GM23338 (cell line): ENCODE measurements around the gene SUCLG2. TPM values are rescaled to one million over a fixed set of nuclear protein-coding genes. Genes with fewer than 3 reads are reported as not detected.

Source experiments
- ATAC-seq: fragments of 200-7000 bp; cut with Tn5 transposase; 3 replicates; pipeline ENCODE4 v1.9.1; 2020
- DNase-seq: peaks from one replicate; pipeline ENCODE4 v3.0.0-alpha.2; 2015; ENCODE audit warnings: low spot score
- H2AFZ ChIP-seq: fragments of 200-600 bp; sonication (generic); 2 replicates; pipeline ENCODE4 v1.8.0; 2016; ENCODE audit warnings: antibody characterized with exemption, mild to moderate bottlenecking, moderate library complexity
- H3F3A ChIP-seq: fragments of 200-600 bp; sonication (generic); replicated peaks from 2 replicates; pipeline ENCODE4 v1.8.0; 2017; ENCODE audit warnings: antibody characterized with exemption, mixed run types, low read depth
- H3K27ac ChIP-seq: fragments of 200-600 bp; sonication (generic); 2 replicates; pipeline ENCODE4 v1.6.1; 2016; ENCODE audit warnings: low read depth
- H3K27me3 ChIP-seq: fragments of 200-600 bp; sonication (generic); 2 replicates; pipeline ENCODE4 v1.8.0; 2016; ENCODE audit warnings: mild to moderate bottlenecking, mixed run types, moderate library complexity; ENCODE audit not compliant: insufficient read depth
- H3K36me3 ChIP-seq: fragments of 200-600 bp; sonication (generic); 2 replicates; pipeline ENCODE4 v1.8.0; 2016; ENCODE audit warnings: mild to moderate bottlenecking; ENCODE audit not compliant: insufficient read depth
- H3K4me1 ChIP-seq: fragments of 200-600 bp; sonication (generic); 2 replicates; pipeline ENCODE4 v1.8.0; 2016; ENCODE audit warnings: mild to moderate bottlenecking, moderate library complexity; ENCODE audit not compliant: insufficient read depth
- H3K4me2 ChIP-seq: fragments of 200-600 bp; sonication (generic); 2 replicates; pipeline ENCODE4 v1.7.1; 2017; ENCODE audit warnings: mixed run types
- H3K4me3 ChIP-seq: fragments of 200-600 bp; sonication (generic); 2 replicates; pipeline ENCODE4 v1.6.1; 2016; ENCODE audit warnings: mixed run types
- H3K79me2 ChIP-seq: fragments of 200-600 bp; sonication (generic); replicated peaks from 2 replicates; pipeline ENCODE4 v1.8.0; 2017; ENCODE audit warnings: mild to moderate bottlenecking; ENCODE audit not compliant: insufficient read depth
- H3K9me2 ChIP-seq: fragments of 200-600 bp; sonication (generic); 2 replicates; pipeline ENCODE4 v1.8.0; 2017; ENCODE audit not compliant: insufficient read depth
- H4K20me1 ChIP-seq: fragments of 200-600 bp; sonication (generic); replicated peaks from 2 replicates; pipeline ENCODE4 v1.8.0; 2017; ENCODE audit warnings: mild to moderate bottlenecking; ENCODE audit not compliant: insufficient read depth
- H3K27ac Mint-ChIP-seq: 2 replicates; pipeline ENCODE4 v1.8.0; 2020; ENCODE audit warnings: inconsistent platforms, mild to moderate bottlenecking, moderate library complexity, mixed read lengths
- H3K27me3 Mint-ChIP-seq: 3 replicates; pipeline ENCODE4 v1.8.0; 2022; ENCODE audit warnings: low read depth, mild to moderate bottlenecking, moderate library complexity, mixed read lengths, inconsistent platforms; ENCODE audit not compliant: insufficient read depth, poor library complexity
- H3K36me3 Mint-ChIP-seq: 3 replicates; pipeline ENCODE4 v1.8.0; 2021; ENCODE audit warnings: low read depth, mild to moderate bottlenecking, inconsistent platforms, moderate library complexity, mixed read lengths
- H3K4me1 Mint-ChIP-seq: 3 replicates; pipeline ENCODE4 v1.8.0; 2020; ENCODE audit warnings: mild to moderate bottlenecking, inconsistent platforms, mixed read lengths
- H3K4me3 Mint-ChIP-seq: 3 replicates; pipeline ENCODE4 v1.8.0; 2021; ENCODE audit warnings: moderate library complexity, mild to moderate bottlenecking, inconsistent platforms, mixed read lengths
- H3K9me3 Mint-ChIP-seq: 3 replicates; pipeline ENCODE4 v1.8.0; 2020; ENCODE audit warnings: moderate library complexity, mild to moderate bottlenecking, inconsistent platforms, mixed read lengths
- EZH2 ChIP-seq: fragments of 200-600 bp; sonication (generic); IDR thresholded peaks from one replicate; pipeline ENCODE4 v1.8.0; 2017; ENCODE audit warnings: antibody characterized with exemption, mild to moderate bottlenecking, low read depth; ENCODE audit not compliant: unreplicated experiment
- POLR2AphosphoS5 ChIP-seq: IDR thresholded peaks from 2 replicates; pipeline ENCODE4 v1.6.1; 2016; ENCODE audit warnings: antibody characterized with exemption, low read depth
- ZNF331 ChIP-seq: fragments of 250-450 bp; sonication (Bioruptor Pico); IDR thresholded peaks from 2 replicates; pipeline ENCODE4 v1.5.0; 2020; ENCODE audit warnings: low read depth, mild to moderate bottlenecking, moderate library complexity
- polyA plus RNA-seq: library from polyadenylated mRNA; unstranded; fragments of >200 nt; fragmentation: Nextera tagmentation; extraction: Ambion mirVana; gene quantifications from 2 replicates; pipeline ENCODE4 v1.2.1, GENCODE V29; 2016
- total RNA-seq: library from RNA; depleted of rRNA; stranded (reverse); fragments of >200 nt; shearing (Covaris generic); gene quantifications from 2 replicates; pipeline ENCODE4 v1.2.3, GENCODE V29; 2014
- TF ChIP-seq, protein P1 (sequence below), 2 experiments: fragments of 200-600 bp in 1 of 2; sonication (generic) in 1 of 2; conservative IDR thresholded peaks; 2 replicates each; pipeline versions ENCODE4 v1.5.1 to v1.6.1; 2016 to 2017; ENCODE audit warnings: antibody characterized with exemption in 2 of 2, low read depth in 2 of 2, mild to moderate bottlenecking in 2 of 2, moderate library complexity in 1 of 2
- TF ChIP-seq, protein P2 (sequence below): IDR thresholded peaks from one replicate; pipeline ENCODE4 v1.6.1; 2018; ENCODE audit warnings: antibody characterized with exemption; ENCODE audit not compliant: unreplicated experiment
- TF ChIP-seq, protein P3 (sequence below): fragments of 250-450 bp; sonication (Bioruptor Pico); IDR thresholded peaks from 2 replicates; pipeline ENCODE4 v1.5.0; 2020; ENCODE audit warnings: mild to moderate bottlenecking, moderate library complexity

Gene SUCLG2
- total and polyA plus RNA-seq, 2 experiments from 2014 or later, result 29.3 to 39.0 TPM

DNA sequence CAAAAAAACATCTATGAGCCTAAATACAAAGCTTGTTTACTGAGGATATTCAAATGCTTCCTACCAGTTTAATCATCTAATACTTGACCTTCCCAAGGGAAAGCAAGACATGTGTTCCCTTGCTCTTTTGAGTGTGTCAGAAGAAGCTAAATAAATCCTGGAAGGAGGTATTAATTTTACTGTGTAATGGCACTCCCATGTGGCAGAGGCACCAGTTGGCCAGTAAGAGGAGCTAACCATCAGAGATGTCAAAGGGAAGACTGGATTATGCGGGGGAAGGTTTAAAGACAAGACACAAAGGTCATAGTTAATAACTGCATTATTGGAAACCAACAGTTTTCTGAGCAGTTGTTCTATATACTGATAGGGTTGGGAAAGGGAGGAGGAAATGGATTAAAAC lies 125.1 kb downstream of the SUCLG2 start:
- peaks cover 12% of the 10 kb centered on the region for H3K4me1 Mint-ChIP-seq
- no peaks in the 10 kb centered on the region for H4K20me1 ChIP-seq
- no peaks in the 10 kb centered on the region for H3K4me1 ChIP-seq
- H3K36me3 Mint-ChIP-seq, result peaks cover 7% of the 10 kb centered on the region; the same call in 2 of the 3 replicates
- H3K79me2 ChIP-seq, result no peaks in the 10 kb centered on the region
- H3K9me3 Mint-ChIP-seq, result no peaks in the 10 kb centered on the region
- no peaks in the 10 kb centered on the region for H3K27me3 Mint-ChIP-seq
- ATAC-seq, result no peak
- H3K27me3 ChIP-seq, result no peaks in the 10 kb centered on the region
- no peak overlapping the region for H3K4me2 ChIP-seq
- no peaks in the 10 kb centered on the region for H3F3A ChIP-seq
- no peak overlapping the region for H2AFZ ChIP-seq
- H3K27ac Mint-ChIP-seq, result no peak overlapping the region
- no peaks in the 10 kb centered on the region for H3K36me3 ChIP-seq
- TF ChIP-seq EZH2, result no peak
- TF ChIP-seq, protein P1, sequence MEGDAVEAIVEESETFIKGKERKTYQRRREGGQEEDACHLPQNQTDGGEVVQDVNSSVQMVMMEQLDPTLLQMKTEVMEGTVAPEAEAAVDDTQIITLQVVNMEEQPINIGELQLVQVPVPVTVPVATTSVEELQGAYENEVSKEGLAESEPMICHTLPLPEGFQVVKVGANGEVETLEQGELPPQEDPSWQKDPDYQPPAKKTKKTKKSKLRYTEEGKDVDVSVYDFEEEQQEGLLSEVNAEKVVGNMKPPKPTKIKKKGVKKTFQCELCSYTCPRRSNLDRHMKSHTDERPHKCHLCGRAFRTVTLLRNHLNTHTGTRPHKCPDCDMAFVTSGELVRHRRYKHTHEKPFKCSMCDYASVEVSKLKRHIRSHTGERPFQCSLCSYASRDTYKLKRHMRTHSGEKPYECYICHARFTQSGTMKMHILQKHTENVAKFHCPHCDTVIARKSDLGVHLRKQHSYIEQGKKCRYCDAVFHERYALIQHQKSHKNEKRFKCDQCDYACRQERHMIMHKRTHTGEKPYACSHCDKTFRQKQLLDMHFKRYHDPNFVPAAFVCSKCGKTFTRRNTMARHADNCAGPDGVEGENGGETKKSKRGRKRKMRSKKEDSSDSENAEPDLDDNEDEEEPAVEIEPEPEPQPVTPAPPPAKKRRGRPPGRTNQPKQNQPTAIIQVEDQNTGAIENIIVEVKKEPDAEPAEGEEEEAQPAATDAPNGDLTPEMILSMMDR (conservative IDR thresholded peaks at IDR 0.05; ENCODE audit: low read depth in 2 of 2), result peak; percentile 24 to 41; a peak in 3 of 4 replicates
- DNase-seq, result no peak
- no peak overlapping the region for H3K27ac ChIP-seq
- H3K4me3 Mint-ChIP-seq, result no peak overlapping the region
- no peaks in the 10 kb centered on the region for H3K9me2 ChIP-seq
- no peak overlapping the region for H3K4me3 ChIP-seq

DNA sequence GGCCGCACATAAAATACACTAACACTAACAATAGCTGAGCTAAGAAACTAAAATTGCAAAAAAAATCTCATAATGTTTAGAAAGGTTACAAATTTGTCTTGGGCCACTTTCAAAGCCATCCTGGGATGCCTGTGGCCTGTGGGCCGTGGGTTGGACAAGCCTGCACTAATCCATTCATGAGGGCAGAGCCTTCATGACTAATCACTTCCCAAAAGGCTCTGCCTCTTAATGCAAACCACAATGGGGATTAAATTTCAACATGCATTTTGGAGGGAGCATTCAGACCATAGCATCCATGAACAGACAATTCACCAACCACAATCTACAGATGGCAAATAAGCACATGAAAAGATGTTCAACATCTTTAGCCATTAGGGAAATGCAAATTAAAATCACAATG lies 128.2 kb downstream of the SUCLG2 start:
- Mint-ChIP-seq H3K27ac (0 out of 2 replicates have a peak overlapping the region, but pooled peaks have one; percentile 52), H3K36me3 (peaks cover 7% of the 10 kb centered on the region; the same call in 2 of the 3 replicates), H3K9me3 (no peaks in the 10 kb centered on the region), H3K27me3 (no peaks in the 10 kb centered on the region), H3K4me1 (peaks cover 6% of the 10 kb centered on the region; the same call in 2 of the 3 replicates), H3K4me3 (no peak overlapping the region)
- Histone ChIP-seq H3F3A (no peaks in the 10 kb centered on the region), H3K4me3 (no peak overlapping the region), H3K4me2 (no peak overlapping the region), H3K4me1 (no peaks in the 10 kb centered on the region), H3K9me2 (no peaks in the 10 kb centered on the region), H3K36me3 (no peaks in the 10 kb centered on the region), H2AFZ (no peak overlapping the region), H3K79me2 (no peaks in the 10 kb centered on the region), H4K20me1 (no peaks in the 10 kb centered on the region), H3K27me3 (no peaks in the 10 kb centered on the region), H3K27ac (no peak overlapping the region)
- TF ChIP-seq POLR2AphosphoS5 (no peak), ZNF331 (CRISPR knock-in tag) (no peak)
- TF ChIP-seq, protein P2, sequence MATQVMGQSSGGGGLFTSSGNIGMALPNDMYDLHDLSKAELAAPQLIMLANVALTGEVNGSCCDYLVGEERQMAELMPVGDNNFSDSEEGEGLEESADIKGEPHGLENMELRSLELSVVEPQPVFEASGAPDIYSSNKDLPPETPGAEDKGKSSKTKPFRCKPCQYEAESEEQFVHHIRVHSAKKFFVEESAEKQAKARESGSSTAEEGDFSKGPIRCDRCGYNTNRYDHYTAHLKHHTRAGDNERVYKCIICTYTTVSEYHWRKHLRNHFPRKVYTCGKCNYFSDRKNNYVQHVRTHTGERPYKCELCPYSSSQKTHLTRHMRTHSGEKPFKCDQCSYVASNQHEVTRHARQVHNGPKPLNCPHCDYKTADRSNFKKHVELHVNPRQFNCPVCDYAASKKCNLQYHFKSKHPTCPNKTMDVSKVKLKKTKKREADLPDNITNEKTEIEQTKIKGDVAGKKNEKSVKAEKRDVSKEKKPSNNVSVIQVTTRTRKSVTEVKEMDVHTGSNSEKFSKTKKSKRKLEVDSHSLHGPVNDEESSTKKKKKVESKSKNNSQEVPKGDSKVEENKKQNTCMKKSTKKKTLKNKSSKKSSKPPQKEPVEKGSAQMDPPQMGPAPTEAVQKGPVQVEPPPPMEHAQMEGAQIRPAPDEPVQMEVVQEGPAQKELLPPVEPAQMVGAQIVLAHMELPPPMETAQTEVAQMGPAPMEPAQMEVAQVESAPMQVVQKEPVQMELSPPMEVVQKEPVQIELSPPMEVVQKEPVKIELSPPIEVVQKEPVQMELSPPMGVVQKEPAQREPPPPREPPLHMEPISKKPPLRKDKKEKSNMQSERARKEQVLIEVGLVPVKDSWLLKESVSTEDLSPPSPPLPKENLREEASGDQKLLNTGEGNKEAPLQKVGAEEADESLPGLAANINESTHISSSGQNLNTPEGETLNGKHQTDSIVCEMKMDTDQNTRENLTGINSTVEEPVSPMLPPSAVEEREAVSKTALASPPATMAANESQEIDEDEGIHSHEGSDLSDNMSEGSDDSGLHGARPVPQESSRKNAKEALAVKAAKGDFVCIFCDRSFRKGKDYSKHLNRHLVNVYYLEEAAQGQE, result no peak
- TF ChIP-seq, protein P3, sequence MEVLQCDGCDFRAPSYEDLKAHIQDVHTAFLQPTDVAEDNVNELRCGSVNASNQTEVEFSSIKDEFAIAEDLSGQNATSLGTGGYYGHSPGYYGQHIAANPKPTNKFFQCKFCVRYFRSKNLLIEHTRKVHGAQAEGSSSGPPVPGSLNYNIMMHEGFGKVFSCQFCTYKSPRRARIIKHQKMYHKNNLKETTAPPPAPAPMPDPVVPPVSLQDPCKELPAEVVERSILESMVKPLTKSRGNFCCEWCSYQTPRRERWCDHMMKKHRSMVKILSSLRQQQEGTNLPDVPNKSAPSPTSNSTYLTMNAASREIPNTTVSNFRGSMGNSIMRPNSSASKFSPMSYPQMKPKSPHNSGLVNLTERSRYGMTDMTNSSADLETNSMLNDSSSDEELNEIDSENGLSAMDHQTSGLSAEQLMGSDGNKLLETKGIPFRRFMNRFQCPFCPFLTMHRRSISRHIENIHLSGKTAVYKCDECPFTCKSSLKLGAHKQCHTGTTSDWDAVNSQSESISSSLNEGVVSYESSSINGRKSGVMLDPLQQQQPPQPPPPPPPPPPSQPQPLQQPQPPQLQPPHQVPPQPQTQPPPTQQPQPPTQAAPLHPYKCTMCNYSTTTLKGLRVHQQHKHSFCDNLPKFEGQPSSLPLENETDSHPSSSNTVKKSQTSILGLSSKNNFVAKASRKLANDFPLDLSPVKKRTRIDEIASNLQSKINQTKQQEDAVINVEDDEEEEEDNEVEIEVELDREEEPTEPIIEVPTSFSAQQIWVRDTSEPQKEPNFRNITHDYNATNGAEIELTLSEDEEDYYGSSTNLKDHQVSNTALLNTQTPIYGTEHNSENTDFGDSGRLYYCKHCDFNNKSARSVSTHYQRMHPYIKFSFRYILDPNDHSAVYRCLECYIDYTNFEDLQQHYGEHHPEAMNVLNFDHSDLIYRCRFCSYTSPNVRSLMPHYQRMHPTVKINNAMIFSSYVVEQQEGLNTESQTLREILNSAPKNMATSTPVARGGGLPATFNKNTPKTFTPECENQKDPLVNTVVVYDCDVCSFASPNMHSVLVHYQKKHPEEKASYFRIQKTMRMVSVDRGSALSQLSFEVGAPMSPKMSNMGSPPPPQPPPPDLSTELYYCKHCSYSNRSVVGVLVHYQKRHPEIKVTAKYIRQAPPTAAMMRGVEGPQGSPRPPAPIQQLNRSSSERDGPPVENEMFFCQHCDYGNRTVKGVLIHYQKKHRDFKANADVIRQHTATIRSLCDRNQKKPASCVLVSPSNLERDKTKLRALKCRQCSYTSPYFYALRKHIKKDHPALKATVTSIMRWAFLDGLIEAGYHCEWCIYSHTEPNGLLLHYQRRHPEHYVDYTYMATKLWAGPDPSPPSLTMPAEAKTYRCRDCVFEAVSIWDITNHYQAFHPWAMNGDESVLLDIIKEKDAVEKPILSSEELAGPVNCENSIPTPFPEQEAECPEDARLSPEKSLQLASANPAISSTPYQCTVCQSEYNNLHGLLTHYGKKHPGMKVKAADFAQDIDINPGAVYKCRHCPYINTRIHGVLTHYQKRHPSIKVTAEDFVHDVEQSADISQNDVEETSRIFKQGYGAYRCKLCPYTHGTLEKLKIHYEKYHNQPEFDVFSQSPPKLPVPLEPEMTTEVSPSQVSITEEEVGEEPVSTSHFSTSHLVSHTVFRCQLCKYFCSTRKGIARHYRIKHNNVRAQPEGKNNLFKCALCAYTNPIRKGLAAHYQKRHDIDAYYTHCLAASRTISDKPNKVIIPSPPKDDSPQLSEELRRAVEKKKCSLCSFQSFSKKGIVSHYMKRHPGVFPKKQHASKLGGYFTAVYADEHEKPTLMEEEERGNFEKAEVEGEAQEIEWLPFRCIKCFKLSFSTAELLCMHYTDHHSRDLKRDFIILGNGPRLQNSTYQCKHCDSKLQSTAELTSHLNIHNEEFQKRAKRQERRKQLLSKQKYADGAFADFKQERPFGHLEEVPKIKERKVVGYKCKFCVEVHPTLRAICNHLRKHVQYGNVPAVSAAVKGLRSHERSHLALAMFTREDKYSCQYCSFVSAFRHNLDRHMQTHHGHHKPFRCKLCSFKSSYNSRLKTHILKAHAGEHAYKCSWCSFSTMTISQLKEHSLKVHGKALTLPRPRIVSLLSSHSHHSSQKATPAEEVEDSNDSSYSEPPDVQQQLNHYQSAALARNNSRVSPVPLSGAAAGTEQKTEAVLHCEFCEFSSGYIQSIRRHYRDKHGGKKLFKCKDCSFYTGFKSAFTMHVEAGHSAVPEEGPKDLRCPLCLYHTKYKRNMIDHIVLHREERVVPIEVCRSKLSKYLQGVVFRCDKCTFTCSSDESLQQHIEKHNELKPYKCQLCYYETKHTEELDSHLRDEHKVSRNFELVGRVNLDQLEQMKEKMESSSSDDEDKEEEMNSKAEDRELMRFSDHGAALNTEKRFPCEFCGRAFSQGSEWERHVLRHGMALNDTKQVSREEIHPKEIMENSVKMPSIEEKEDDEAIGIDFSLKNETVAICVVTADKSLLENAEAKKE, result no peak
- DNase-seq (no peak), ATAC-seq (no peak)
